ENCODE data around the gene SERINC2. TPM values are rescaled to one million over a fixed set of nuclear protein-coding genes. Genes with fewer than 3 reads are reported as not detected.

The SERINC2 gene
- total RNA-seq, 1 experiment from 2014 or later: 14.1 TPM

GRCh38 chr1:31413405-31414001 is 490 bp downstream of the SERINC2 start:
- no peak overlapping the region for H3K23ac ChIP-seq (ENCODE audit: insufficient read length, low read depth, low read length)
- Mint-ChIP-seq H3K9me3 (no peaks in the 10 kb centered on the region), H3K27me3 (ENCODE audit: low read depth) (peaks cover 28% of the 10 kb centered on the region), H3K27ac (peak overlapping the region in 2 of 3 experiments; percentile 13 to 83; a peak in 3 of 7 replicates), H3K36me3 (ENCODE audit: insufficient read depth in 1 of 3, low read depth in 3 of 3) (peaks cover 0 to 10% (median 7%) of the 10 kb centered on the region in 3 experiments; a peak in 5 of 7 replicates), H3K4me1 (peaks cover 32% of the 10 kb centered on the region in 2 experiments), H3K4me3 (peak overlapping the region; percentile 97 to 98)
- H3K79me1 ChIP-seq (ENCODE audit: insufficient read depth, low read depth, low read length, poor library complexity, severe bottlenecking): no peaks in the 10 kb centered on the region
- no peaks in the 10 kb centered on the region for H3K79me2 ChIP-seq (ENCODE audit: insufficient read depth, low read length)
- no peak overlapping the region for H4K5ac ChIP-seq (ENCODE audit: insufficient read length, low read depth, low read length)
- no peak overlapping the region for H2AFZ ChIP-seq (ENCODE audit: low read length)
- no peaks in the 10 kb centered on the region for H4K20me1 ChIP-seq (ENCODE audit: control insufficient read depth, insufficient read depth, insufficient read length)
- H3K9ac ChIP-seq (ENCODE audit: extremely low read depth, insufficient read length, low read length): peak overlapping the region; percentile 86
- H2BK15ac ChIP-seq (ENCODE audit: low read depth, low read length): no peak overlapping the region
- no peak overlapping the region for H3T11ph ChIP-seq (ENCODE audit: low read length)
- no peaks in the 10 kb centered on the region for H3K9me3 ChIP-seq (ENCODE audit: control insufficient read depth, low read depth, low read length)
- TF ChIP-seq CTCF (conservative IDR thresholded peaks at IDR 0.05): no peak
- no peak overlapping the region for H2BK120ac ChIP-seq (ENCODE audit: low read depth, low read length, poor library complexity, severe bottlenecking)
- DNase-seq: no peak
- peak overlapping the region; percentile 39 for H4K8ac ChIP-seq (replicated peaks; ENCODE audit: insufficient read length, low read depth, low read length)
- peaks cover 3% of the 10 kb centered on the region; the same call in 1 of the 2 replicates for H3K4me1 ChIP-seq (ENCODE audit: insufficient read depth, low read length)
- no peak overlapping the region for H2AK5ac ChIP-seq (ENCODE audit: insufficient read length, low read length)
- H3K56ac ChIP-seq (ENCODE audit: insufficient read length, low read depth, low read length): no peak overlapping the region
- H3K27me3 ChIP-seq (ENCODE audit: insufficient read depth, low read length): no peaks in the 10 kb centered on the region
- H3K18ac ChIP-seq (ENCODE audit: insufficient read length, low read depth, low read length): peak overlapping the region; percentile 78
- WGBS (ENCODE audit: extremely low coverage, insufficient read length, low lambda C conversion rate): no CpG with 5 or more reads among the region's 54 CpGs
- no peak overlapping the region for H2BK5ac ChIP-seq (ENCODE audit: insufficient read length, low read length)
- H4K91ac ChIP-seq (ENCODE audit: insufficient read length, low read depth, low read length): no peak overlapping the region
- H3K27ac ChIP-seq (ENCODE audit: insufficient read length, low read depth, low read length): no peak overlapping the region
- no peak overlapping the region for H2BK12ac ChIP-seq (ENCODE audit: insufficient read length, low read depth, low read length)
- H3K14ac ChIP-seq (ENCODE audit: insufficient read depth, low read length): peak overlapping the region; percentile 96
- H3K4ac ChIP-seq (ENCODE audit: low read depth, low read length): no peak overlapping the region
- H2BK20ac ChIP-seq (ENCODE audit: low read depth, low read length, poor library complexity, severe bottlenecking): no peak overlapping the region
- H3K4me2 ChIP-seq (ENCODE audit: insufficient read depth, insufficient read length, low read length): peak overlapping the region; percentile 94
- H3K23me2 ChIP-seq (ENCODE audit: insufficient read length, low read depth, low read length, poor library complexity, severe bottlenecking): peaks cover 16% of the 10 kb centered on the region
